PC-3 (cell line): ENCODE data around the gene DIAPH3. TPM values are rescaled to one million over a fixed set of nuclear protein-coding genes. Genes with fewer than 3 reads are reported as not detected.

Source experiments
- ATAC-seq: fragments of 200-7000 bp; cut with Tn5 transposase; 2 replicates; pipeline ENCODE4 v1.9.1; 2020; ENCODE audit warnings: mild to moderate bottlenecking, moderate library complexity
- BruUV-seq: library from RNA; stranded (reverse); fragments of 400-500 nt; replicated peaks from 2 replicates; lab custom pipeline; 2021; lab: Mats Ljungman, UMichigan
- CTCF ChIA-PET: fragments of 300-600 bp; sonication (Branson Sonifier 250); formaldehyde crosslinking; loops from one replicate; lab custom pipeline; 2022; ENCODE audit warnings: antibody characterized with exemption; lab: Charles Lee
- POLR2A ChIA-PET: fragments of 300-600 bp; sonication (Branson Sonifier 250); formaldehyde crosslinking; loops from one replicate; lab custom pipeline; 2022; ENCODE audit warnings: antibody characterized with exemption; ENCODE audit not compliant: unreplicated experiment; lab: Charles Lee
- DNase-seq: peaks from one replicate; pipeline ENCODE4 v3.0.0-alpha.2; 2015
- H2AFZ ChIP-seq: fragments of 300-600 bp; sonication (generic); 2 replicates; pipeline ENCODE4 v1.6.0; 2016; ENCODE audit warnings: antibody characterized with exemption, low read length
- H3F3A ChIP-seq: fragments of 300-600 bp; sonication (generic); one replicate; pipeline ENCODE4 v1.6.0; 2017; ENCODE audit warnings: antibody characterized with exemption, low read length, control low read depth, mild to moderate bottlenecking; ENCODE audit not compliant: unreplicated experiment
- H3K27ac ChIP-seq: fragments of 300-600 bp; sonication (generic); 2 replicates; pipeline ENCODE4 v1.5.1; 2016; ENCODE audit warnings: mild to moderate bottlenecking, low read length
- H3K27me3 ChIP-seq: fragments of 300-600 bp; sonication (generic); 2 replicates; pipeline ENCODE4 v1.6.1; 2016; ENCODE audit warnings: low read length, mixed read lengths
- H3K36me3 ChIP-seq: fragments of 300-600 bp; sonication (generic); 2 replicates; pipeline ENCODE4 v1.6.1; 2016; ENCODE audit warnings: low read depth, mixed run types, low read length, mixed read lengths
- H3K4me1 ChIP-seq: fragments of 300-600 bp; sonication (generic); 2 replicates; pipeline ENCODE4 v1.5.1; 2016; ENCODE audit warnings: low read length; ENCODE audit not compliant: insufficient read depth
- H3K4me2 ChIP-seq: fragments of 300-600 bp; sonication (generic); 2 replicates; pipeline ENCODE4 v1.6.0; 2016; ENCODE audit warnings: low read length
- H3K4me3 ChIP-seq: fragments of 300-600 bp; sonication (generic); 2 replicates; pipeline ENCODE4 v1.5.1; 2016; ENCODE audit warnings: mild to moderate bottlenecking, low read length, mixed read lengths
- H3K79me2 ChIP-seq: fragments of 300-600 bp; sonication (generic); 2 replicates; pipeline ENCODE4 v1.6.1; 2017; ENCODE audit warnings: low read length, mixed read lengths
- H3K9ac ChIP-seq: fragments of 300-600 bp; sonication (generic); 2 replicates; pipeline ENCODE4 v1.6.0; 2016; ENCODE audit warnings: mild to moderate bottlenecking, low read length
- H3K9me2 ChIP-seq: fragments of 300-600 bp; sonication (generic); replicated peaks from 2 replicates; pipeline ENCODE4 v1.6.1; 2016; ENCODE audit warnings: mixed run types, low read length, mixed read lengths
- H3K9me3 ChIP-seq: fragments of 300-600 bp; sonication (generic); 2 replicates; pipeline ENCODE4 v1.6.1; 2016; ENCODE audit warnings: low read length, mixed read lengths
- H4K20me1 ChIP-seq: fragments of 300-600 bp; sonication (generic); 2 replicates; pipeline ENCODE4 v1.6.1; 2016; ENCODE audit warnings: low read length, mixed read lengths
- CTCF ChIP-seq: fragments of 300-600 bp; sonication (generic); conservative IDR thresholded peaks from 2 replicates; pipeline ENCODE4 v1.5.1; 2017; ENCODE audit warnings: antibody characterized with exemption, low read depth, mild to moderate bottlenecking, low read length
- EZH2 ChIP-seq: fragments of 300-600 bp; sonication (generic); IDR thresholded peaks from one replicate; pipeline ENCODE4 v1.6.1; 2017; ENCODE audit warnings: antibody characterized with exemption, mild to moderate bottlenecking, low read length; ENCODE audit not compliant: unreplicated experiment
- EZH2phosphoT487 ChIP-seq: fragments of 300-600 bp; sonication (generic); IDR thresholded peaks from 2 replicates; pipeline ENCODE4 v1.6.1; 2018; ENCODE audit warnings: mild to moderate bottlenecking, antibody characterized with exemption, low read length, borderline replicate concordance
- intact Hi-C: fragments of 100-400 bp; cut with micrococcal nuclease; formaldehyde crosslinking; loops from 2 replicates; pipeline ENCODE4 v1.9.0; 2023
- total RNA-seq: library from RNA; depleted of rRNA; stranded (reverse); fragments of >200 nt; gene quantifications from 2 replicates; pipeline ENCODE4 v1.2.3, GENCODE V29; 2014

Gene DIAPH3
- total RNA-seq, 1 experiment from 2014 or later: 7.6 TPM

GRCh38 chr13:59846845-59847620, 316.7 kb downstream of the DIAPH3 start:
- Histone ChIP-seq H3K4me3 (no peak overlapping the region), H3K9ac (no peak overlapping the region), H3K27ac (no peak overlapping the region), H3F3A (no peaks in the 10 kb centered on the region), H3K4me1 (peaks cover 15% of the 10 kb centered on the region), H3K9me3 (no peaks in the 10 kb centered on the region), H3K79me2 (no peaks in the 10 kb centered on the region), H3K4me2 (no peak overlapping the region), H3K9me2 (no peaks in the 10 kb centered on the region), H2AFZ (no peak overlapping the region), H3K36me3 (no peaks in the 10 kb centered on the region), H3K27me3 (no peaks in the 10 kb centered on the region), H4K20me1 (no peaks in the 10 kb centered on the region)
- TF ChIP-seq CTCF (no peak), EZH2phosphoT487 (no peak), EZH2 (no peak)
- ATAC-seq (no peak), DNase-seq (no peak)
- BruUV-seq: no TSS peak
- ChIA-PET POLR2A (no interaction called here), CTCF (no interaction called here)
- intact Hi-C loops: no loop called here

GRCh38 chr13:59843040-59843439, 320.7 kb downstream of the DIAPH3 start:
- no peaks in the 10 kb centered on the region for H3K79me2 ChIP-seq
- peak overlapping the region; percentile 66 for H3K27ac ChIP-seq
- no peaks in the 10 kb centered on the region for H3K9me3 ChIP-seq
- BruUV-seq: no TSS peak
- ChIA-PET CTCF (interaction anchor here (0.5 kb wide), 1 partner anchor 50 kb away, joined by 3 read pairs; no protein-coding TSS in a partner anchor), POLR2A (no interaction called here)
- intact Hi-C loops: no loop called here
- TF ChIP-seq CTCF: no peak
- no peak for TF ChIP-seq EZH2phosphoT487
- no peak for TF ChIP-seq EZH2
- no peaks in the 10 kb centered on the region for H3F3A ChIP-seq
- H3K9ac ChIP-seq: no peak overlapping the region
- H4K20me1 ChIP-seq: no peaks in the 10 kb centered on the region
- peak overlapping the region; percentile 40 for H3K4me2 ChIP-seq
- H2AFZ ChIP-seq: no peak overlapping the region
- no peak overlapping the region for H3K4me3 ChIP-seq
- peak; percentile 68 for DNase-seq
- no peaks in the 10 kb centered on the region for H3K27me3 ChIP-seq
- no peaks in the 10 kb centered on the region for H3K9me2 ChIP-seq
- H3K36me3 ChIP-seq: no peaks in the 10 kb centered on the region
- peaks cover 15% of the 10 kb centered on the region for H3K4me1 ChIP-seq
- ATAC-seq: peak; percentile 84

- Histone ChIP-seq H3K9me2 (no peaks in the 10 kb centered on the region), H3K4me1 (peaks cover 15% of the 10 kb centered on the region), H3F3A (no peaks in the 10 kb centered on the region), H2AFZ (no peak overlapping the region), H3K4me3 (no peak overlapping the region), H3K36me3 (no peaks in the 10 kb centered on the region), H3K9ac (no peak overlapping the region), H3K4me2 (peak overlapping the region; percentile 40), H4K20me1 (no peaks in the 10 kb centered on the region), H3K9me3 (no peaks in the 10 kb centered on the region), H3K27ac (peak overlapping the region; percentile 66), H3K27me3 (no peaks in the 10 kb centered on the region), H3K79me2 (no peaks in the 10 kb centered on the region)
- peak; percentile 21; the same call in 1 of the 2 replicates for ATAC-seq
- CTCF ChIA-PET: interaction anchor here (0.5 kb wide), 1 partner anchor 51 kb away, joined by 3 read pairs; no protein-coding TSS in a partner anchor
- POLR2A ChIA-PET: no interaction called here
- intact Hi-C loops: no loop called here
- peak; percentile 46 for DNase-seq
- TF ChIP-seq CTCF (no peak), EZH2phosphoT487 (no peak), EZH2 (no peak)
- no TSS peak for BruUV-seq
Observed at GRCh38 chr13:59842507-59842906, 321.2 kb downstream of the DIAPH3 start.
